Fibroblast of lung (primary cell): ENCODE data around the gene JMJD7. TPM values are rescaled to one million over a fixed set of nuclear protein-coding genes. Genes with fewer than 3 reads are reported as not detected.

ENCODE experiments used
- DNase-seq, 2 donors: peaks; one replicate each; pipeline versions ENCODE4 v3.0.0 to v3.0.0-alpha.2; 2010; ENCODE audit warnings: low read depth in 2 of 2
- H2AFZ ChIP-seq: 2 replicates; pipeline ENCODE4 v1.5.1; 2012; ENCODE audit warnings: low read length, control low read depth, inconsistent platforms
- H3K27ac ChIP-seq: 2 replicates; pipeline ENCODE4 v1.5.1; 2011; ENCODE audit warnings: low read length, control low read depth; ENCODE audit not compliant: insufficient read depth
- H3K27me3 ChIP-seq: 2 replicates; pipeline ENCODE4 v1.5.1; 2011; ENCODE audit warnings: mild to moderate bottlenecking, low read length; ENCODE audit not compliant: control insufficient read depth, insufficient read depth
- H3K36me3 ChIP-seq: 2 replicates; pipeline ENCODE4 v1.5.1; 2011; ENCODE audit warnings: low read length; ENCODE audit not compliant: control insufficient read depth, insufficient read depth
- H3K4me1 ChIP-seq: 2 replicates; pipeline ENCODE4 v1.5.1; 2011; ENCODE audit warnings: low read length; ENCODE audit not compliant: control insufficient read depth, insufficient read depth; ENCODE audit errors: extremely low read depth
- H3K4me2 ChIP-seq: 2 replicates; pipeline ENCODE4 v1.5.1; 2011; ENCODE audit warnings: low read length, control low read depth; ENCODE audit not compliant: insufficient read depth; ENCODE audit errors: extremely low read depth
- H3K4me3 ChIP-seq, 4 experiments: fragments of 200-600 bp in 1 of 4; sonication (generic) in 1 of 4; replicated peaks in 1 of 4; 2 replicates each; pipeline ENCODE4 v1.5.1; 2011 to 2016; ENCODE audit warnings: low read length in 4 of 4, low read depth in 3 of 4, mild to moderate bottlenecking in 3 of 4, control low read depth in 2 of 4, inconsistent platforms in 1 of 4, mixed read lengths in 1 of 4; ENCODE audit not compliant: insufficient read depth in 1 of 4; ENCODE audit errors: control extremely low read depth in 1 of 4
- H3K79me2 ChIP-seq: 2 replicates; pipeline ENCODE4 v1.5.1; 2012; ENCODE audit warnings: mild to moderate bottlenecking, low read length, inconsistent platforms; ENCODE audit not compliant: control insufficient read depth, insufficient read depth
- H3K9ac ChIP-seq: 2 replicates; pipeline ENCODE4 v1.5.1; 2011; ENCODE audit warnings: mild to moderate bottlenecking, low read length, control low read depth; ENCODE audit not compliant: insufficient read depth
- H3K9me3 ChIP-seq: 2 replicates; pipeline ENCODE4 v1.5.1; 2012; ENCODE audit warnings: low read depth, low read length; ENCODE audit not compliant: control insufficient read depth, insufficient read depth
- H4K20me1 ChIP-seq: 2 replicates; pipeline ENCODE4 v1.5.1; 2011; ENCODE audit warnings: low read length; ENCODE audit not compliant: control insufficient read depth, insufficient read depth; ENCODE audit errors: extremely low read depth
- CTCF ChIP-seq, 2 donors: IDR thresholded peaks in 1 of 2; conservative IDR thresholded peaks in 1 of 2; 1 replicate in 1 of 2; 2 replicates in 1 of 2; pipeline ENCODE4 v1.5.1; 2011 to 2012; ENCODE audit warnings: low read length in 2 of 2, control low read depth in 1 of 2, inconsistent platforms in 1 of 2, low read depth in 1 of 2, mild to moderate bottlenecking in 1 of 2
- EZH2 ChIP-seq: IDR thresholded peaks from 2 replicates; pipeline ENCODE4 v1.5.1; 2012; ENCODE audit warnings: low read length, control low read depth, mild to moderate bottlenecking; ENCODE audit errors: missing control alignments
- polyA plus RNA-seq, 2 donors: library from polyadenylated mRNA; depleted of rRNA in 1 of 2; stranded (reverse) in 1 of 2; unstranded in 1 of 2; fragments of >200 nt; gene quantifications; 2 replicates each; pipeline ENCODE4 v1.2.1, GENCODE V29; 2011 to 2012; ENCODE audit warnings: missing spikeins in 1 of 2
- total RNA-seq: library from RNA; depleted of rRNA; stranded (reverse); fragments of >200 nt; gene quantifications from 2 replicates; pipeline ENCODE4 v1.2.1, GENCODE V29; 2014

Gene JMJD7
- total and polyA plus RNA-seq, 2 donors (not counting 1 experiment from before 2014, with no cell fraction given) = 2.2 to 4.0 TPM

- H3K4me3 ChIP-seq = no peak overlapping the region
Observed at GRCh38 chr15:41805711-41806110, 22.2 kb upstream of the JMJD7 start.

GRCh38 chr15:41806291-41807181, 21.4 kb upstream of the JMJD7 start:
- Histone ChIP-seq H2AFZ (no peak overlapping the region), H3K9ac (no peak overlapping the region), H3K36me3 (peaks cover 2% of the 10 kb centered on the region), H3K79me2 (no peaks in the 10 kb centered on the region), H3K27ac (no peak overlapping the region), H3K27me3 (no peaks in the 10 kb centered on the region), H3K4me3 (no peak overlapping the region), H3K9me3 (no peaks in the 10 kb centered on the region), H3K4me1 (peaks cover 10% of the 10 kb centered on the region), H4K20me1 (no peaks in the 10 kb centered on the region), H3K4me2 (no peak overlapping the region)
- DNase-seq = no peak
- TF ChIP-seq EZH2 (no peak), CTCF (conservative IDR thresholded peaks at IDR 0.05 in 1 of 2, IDR thresholded peaks at IDR 0.05 in 1 of 2; ENCODE audit: low read depth in 1 of 2, low read length in 2 of 2) (no peak)

More at GRCh38 chr15:41805711-41806110, 22.2 kb upstream of the JMJD7 start:
- peaks cover 2% of the 10 kb centered on the region for H3K36me3 ChIP-seq
- H3K9ac ChIP-seq = no peak overlapping the region
- H3K79me2 ChIP-seq = no peaks in the 10 kb centered on the region
- H3K27me3 ChIP-seq = no peaks in the 10 kb centered on the region
- no peak for TF ChIP-seq CTCF (conservative IDR thresholded peaks at IDR 0.05 in 1 of 2, IDR thresholded peaks at IDR 0.05 in 1 of 2; ENCODE audit: low read depth in 1 of 2, low read length in 2 of 2)
- TF ChIP-seq EZH2 = no peak
- no peaks in the 10 kb centered on the region for H3K9me3 ChIP-seq
- no peak overlapping the region for H3K27ac ChIP-seq
- no peak overlapping the region for H3K4me2 ChIP-seq
- no peak for DNase-seq
- H3K4me1 ChIP-seq = peaks cover 10% of the 10 kb centered on the region
- no peak overlapping the region for H2AFZ ChIP-seq
- H4K20me1 ChIP-seq = no peaks in the 10 kb centered on the region

GRCh38 chr15:41809121-41809520, 18.8 kb upstream of the JMJD7 start:
- Histone ChIP-seq H3K27me3 (no peaks in the 10 kb centered on the region), H3K36me3 (peaks cover 5% of the 10 kb centered on the region), H3K9ac (no peak overlapping the region), H4K20me1 (no peaks in the 10 kb centered on the region), H3K4me3 (no peak overlapping the region), H3K9me3 (no peaks in the 10 kb centered on the region), H3K27ac (no peak overlapping the region), H3K4me2 (no peak overlapping the region), H3K4me1 (peaks cover 8% of the 10 kb centered on the region), H2AFZ (no peak overlapping the region), H3K79me2 (no peaks in the 10 kb centered on the region)
- no peak for DNase-seq
- TF ChIP-seq CTCF (conservative IDR thresholded peaks at IDR 0.05 in 1 of 2, IDR thresholded peaks at IDR 0.05 in 1 of 2; ENCODE audit: low read depth in 1 of 2, low read length in 2 of 2) (no peak), EZH2 (no peak)
